ENCODE results near the gene HNRNPL.
"Not testable (repeated sequence)": the region's sequence is repeated elsewhere in the genome, so short reads cannot be mapped to it uniquely, and the experiment has no call there.

The HNRNPL gene

DNA sequence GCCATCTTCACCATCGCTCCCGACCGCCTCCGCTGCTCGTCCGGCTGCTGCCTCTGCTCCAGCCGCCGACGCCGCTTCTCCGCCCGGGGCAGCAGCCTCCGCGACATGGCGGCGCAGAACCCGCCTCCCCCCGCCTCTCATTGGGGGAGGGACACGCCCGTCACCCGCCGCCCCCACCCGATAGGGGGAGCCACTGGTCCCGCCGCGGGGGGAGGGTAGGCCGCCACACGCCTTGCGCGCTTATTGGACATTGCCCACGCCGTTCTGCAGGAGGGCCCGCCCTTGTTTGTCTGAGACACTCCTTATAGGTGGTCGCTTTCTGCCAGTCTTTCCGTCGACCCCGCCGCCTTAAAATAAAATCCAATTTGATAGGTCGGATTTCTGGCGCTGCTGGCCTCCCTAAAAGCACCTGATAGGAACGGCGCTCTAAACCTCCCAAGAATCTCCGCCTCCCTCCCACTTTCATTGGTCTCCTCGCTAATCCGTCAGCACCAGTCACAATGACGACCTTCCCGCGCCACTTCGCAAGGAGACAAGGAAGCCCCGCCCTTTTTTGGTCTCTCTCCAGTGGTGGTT lies at the start of gene HNRNPL:
Gene HNRNPL (minus strand): TSS at position 127 of the 576 bp plus-strand sequence. CDS start 20 bp downstream, at position 107.
- DNase-seq, result peak in 2 of 3 donors; percentile 99 to 100

DNA sequence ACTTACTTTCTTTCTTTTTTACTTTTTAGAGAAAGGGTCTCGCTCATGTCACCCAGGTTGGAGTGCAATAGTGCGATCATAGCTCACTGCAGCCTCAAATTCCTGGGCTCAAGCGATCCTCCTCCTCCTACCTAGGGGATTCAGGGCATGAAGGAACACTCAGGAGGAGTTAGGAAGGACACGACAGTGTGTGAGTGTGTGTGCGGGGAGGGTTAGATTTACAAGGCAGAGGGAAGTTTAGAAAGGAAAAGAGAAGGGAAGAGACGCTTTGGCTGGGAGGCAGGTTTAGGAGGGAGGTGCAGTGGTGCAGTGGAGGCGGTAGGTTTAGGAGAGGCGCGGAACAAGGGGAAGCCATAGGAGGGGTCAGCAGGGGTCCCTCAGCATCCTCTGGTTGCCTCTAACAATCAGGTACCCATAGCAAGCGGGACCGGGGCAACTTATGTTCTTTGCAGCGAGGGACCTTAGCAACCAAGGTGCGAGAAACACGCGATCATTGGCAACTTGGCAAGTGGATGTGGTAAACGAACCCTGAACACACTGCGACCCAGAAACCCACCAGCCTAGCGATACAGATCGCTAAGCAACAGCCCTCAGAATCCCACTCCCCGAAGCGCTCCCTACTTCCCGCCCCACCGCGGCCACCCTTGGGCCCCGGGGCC lies 49.1 kb upstream of the HNRNPL start:
- DNase-seq, result peak in 2 of 3 donors; percentile 16 to 41

DNA sequence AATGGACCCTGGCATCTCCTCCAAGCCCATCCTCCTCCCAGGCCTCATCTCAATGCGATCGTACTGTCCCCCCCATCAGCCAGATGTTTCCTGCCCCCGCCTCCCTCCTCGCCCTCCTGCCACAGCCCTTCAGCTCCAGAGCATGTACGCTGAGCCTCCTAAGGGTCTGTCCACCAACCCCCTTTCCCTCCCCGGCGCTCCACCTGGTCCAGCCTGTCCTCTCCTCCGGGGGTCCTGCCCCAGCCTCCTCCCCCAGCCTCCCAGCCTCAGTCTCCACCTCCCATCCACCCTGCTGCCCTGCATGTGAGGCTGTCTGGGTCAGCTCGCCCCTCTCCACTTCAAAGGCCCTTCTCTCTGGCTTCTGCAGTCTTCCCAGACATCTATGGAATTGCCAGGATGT lies 45.2 kb upstream of the HNRNPL start:
- no peak for DNase-seq

DNA sequence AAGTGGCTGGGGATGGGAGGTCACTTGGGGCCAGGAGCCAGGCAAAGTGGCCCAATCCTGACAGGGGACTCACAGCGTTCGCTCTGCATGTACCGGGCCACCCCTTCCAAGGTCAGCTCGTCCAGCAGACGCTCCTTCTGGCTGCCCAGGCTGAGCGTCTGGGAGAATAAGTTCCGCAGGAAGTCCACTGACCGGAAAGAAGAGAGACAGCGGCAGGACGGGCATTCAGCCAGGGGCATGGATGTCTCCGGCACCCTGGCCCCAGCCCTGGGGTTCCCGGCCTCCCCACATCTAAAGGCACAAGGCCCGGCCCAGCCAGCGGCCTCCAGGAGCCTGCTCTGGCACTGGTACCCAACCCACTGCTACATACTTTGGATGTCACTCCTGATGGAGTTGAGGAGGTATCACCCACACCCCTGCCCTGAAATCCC lies 43.6 kb upstream of the HNRNPL start:
- no peak for DNase-seq

DNA sequence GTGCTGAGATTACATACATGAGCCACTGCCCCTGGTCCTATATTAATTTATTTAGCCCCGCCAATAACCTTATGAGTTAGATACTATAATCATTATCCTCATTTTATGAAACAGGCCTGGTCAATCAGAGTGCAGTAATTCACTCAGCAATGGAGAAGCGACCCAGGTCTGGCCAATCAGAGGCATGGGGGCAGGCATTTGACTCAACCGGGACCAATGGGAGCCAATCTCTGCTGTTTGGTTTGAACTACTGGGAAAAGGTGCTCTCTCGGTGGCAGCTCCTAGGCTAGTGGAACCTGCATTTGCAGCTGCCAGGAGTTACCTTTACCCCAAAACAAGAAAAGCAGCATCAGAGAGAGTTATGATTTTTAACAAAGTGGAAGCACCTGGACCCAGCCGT lies 43.1 kb upstream of the HNRNPL start:
- no peak for DNase-seq

DNA sequence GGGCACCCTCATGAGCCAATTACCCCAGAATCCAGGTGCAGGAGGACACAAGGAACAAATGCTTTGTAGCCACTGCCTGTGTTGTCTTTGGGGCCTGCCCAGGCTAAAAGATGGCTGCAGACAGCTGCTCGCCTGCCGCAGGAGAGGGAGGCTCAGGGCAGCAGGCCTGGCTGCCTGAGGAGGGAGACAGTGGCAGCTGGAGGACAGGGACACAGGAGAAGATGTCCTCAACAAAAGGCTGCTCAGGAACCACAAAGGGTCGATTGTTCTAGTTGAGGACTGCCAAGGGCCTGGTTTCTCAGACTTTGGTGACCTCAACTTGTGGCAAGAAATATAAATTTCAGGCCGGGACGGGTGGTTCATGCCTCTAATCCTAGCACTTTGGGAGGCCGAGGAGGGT lies 42.0 kb upstream of the HNRNPL start:
- DNase-seq, result no peak

DNA sequence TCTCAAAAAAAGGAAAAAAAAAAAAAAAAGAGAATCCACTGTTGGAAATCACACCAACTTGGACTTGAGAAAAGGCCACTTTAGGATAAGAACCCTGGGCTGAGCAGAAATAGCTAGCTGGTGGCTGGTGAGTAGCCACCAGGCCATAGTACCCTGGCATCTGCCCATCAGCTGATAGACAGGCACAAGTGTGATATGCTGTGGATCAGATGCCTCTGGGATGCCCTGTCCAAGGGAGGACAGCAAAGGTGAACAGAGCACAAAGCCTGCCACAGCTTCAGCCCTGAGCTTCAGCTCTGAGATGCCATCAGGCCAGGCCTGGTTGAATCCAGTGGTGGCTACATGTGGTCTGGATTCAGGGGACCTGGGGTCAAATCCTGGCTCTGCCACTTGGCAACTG lies 40.9 kb upstream of the HNRNPL start:
- no peak for DNase-seq

DNA sequence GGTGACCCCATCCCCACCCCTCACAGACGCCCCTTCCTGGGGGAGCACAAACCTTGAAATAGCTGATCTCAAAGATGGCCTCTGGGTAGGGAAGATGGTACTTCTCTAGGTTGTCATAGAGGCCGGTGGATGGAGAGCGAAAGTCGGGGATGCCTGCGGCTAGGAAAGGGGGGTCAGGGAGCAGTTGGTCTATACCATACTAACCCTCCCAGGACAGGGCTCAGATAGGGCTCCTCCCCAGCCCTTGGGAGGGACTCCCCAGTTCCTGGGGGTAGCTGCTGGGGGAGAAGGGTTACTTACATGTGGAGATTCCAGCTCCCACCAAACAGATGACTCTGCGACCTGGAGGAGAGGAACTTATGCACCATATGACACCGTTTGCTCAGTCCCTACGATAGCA lies 40.0 kb upstream of the HNRNPL start:
- DNase-seq, result no peak

DNA sequence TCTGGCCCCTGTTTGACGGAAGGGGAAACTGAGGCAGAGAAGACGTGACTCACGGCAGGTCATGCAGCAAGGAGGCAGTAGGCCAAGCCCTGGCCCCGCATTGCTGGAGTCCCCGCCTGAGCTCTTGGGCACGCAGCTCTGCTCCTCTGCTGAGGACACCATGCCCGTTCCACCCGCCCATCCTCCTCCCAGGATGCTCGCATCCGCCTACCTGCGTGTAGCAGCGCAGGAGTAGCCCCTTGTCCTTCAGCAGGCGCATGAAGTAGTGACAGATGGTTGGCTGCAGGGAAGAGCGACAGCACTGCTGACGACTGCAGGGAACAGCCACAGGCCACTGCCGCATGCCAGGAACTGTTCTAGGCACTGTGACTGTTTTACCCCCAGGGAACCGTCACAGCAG lies 39.1 kb upstream of the HNRNPL start:
- DNase-seq, result no peak

DNA sequence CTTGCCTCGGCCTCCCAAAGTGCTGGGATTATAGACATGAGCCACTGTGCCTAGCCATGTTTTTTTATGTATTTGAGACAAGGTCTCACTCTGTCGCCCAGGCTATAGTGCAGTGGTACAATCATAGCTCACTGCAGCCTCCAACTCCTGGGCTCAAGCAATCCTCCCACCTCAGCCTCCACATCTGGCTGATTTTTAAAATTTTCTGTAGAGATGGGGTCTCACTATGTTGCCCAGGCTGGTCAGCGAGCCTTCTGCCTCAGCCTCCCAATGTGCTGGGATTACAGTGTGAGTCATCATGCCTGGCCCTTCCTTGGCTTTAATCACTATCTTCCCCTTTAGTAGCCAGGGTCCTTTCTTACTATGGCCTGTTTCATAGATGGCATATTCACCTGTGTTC lies 34.9 kb upstream of the HNRNPL start:
- DNase-seq, result not testable (repeated sequence)

DNA sequence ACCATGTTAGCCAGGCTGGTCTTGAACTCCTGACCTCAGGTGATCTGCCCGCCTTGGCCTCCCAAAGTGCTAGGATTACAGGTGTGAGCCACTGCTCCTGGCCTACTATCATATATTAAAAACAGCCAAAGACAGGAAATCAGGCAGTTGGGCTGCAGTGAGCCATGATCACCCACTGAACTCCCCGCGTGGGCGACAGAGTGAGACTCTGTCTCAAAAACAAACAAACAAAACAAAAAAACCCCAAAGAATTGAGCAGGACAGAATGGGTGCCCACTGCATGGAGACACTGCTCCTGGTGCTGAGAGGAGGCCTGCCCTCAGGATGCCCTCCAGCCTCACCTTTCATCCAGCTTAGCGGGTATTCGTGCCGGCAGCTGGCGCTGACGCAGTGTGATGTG lies 33.5 kb upstream of the HNRNPL start:
- no peak for DNase-seq

DNA sequence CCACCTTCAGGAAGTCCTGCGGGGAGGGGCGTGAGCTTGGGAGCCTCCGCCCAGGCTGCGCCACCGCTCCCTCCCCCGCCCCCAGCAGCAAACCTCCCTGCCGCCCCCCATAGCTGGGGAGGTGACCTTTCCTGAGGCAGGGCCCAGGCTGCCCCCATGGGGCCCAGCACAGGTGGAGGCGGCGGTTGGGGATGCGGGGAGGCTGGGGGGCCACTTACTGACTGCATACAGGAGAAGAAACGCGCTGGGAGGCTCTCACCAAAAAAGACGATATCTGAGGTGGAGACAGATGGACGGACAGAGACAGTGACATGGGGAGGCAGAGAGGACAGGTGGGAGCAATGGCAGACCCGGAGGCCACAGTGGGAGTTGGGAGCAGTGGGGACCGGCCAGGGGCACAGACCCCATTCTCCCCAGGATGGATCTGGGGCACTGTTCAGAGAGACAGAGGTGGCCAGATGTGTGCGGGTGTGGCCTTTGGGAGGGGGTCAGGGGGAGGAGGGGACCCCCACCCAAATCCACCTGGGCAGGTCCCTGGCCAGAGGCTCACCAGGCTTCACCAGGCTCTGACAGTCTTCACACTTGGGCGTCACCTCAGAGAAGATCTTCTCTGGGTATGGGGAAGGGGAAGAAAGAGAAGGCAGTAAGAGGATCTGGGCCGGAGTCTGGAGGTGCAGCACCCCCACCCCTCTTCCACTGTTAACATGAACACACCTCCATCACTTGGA lies 31.3 kb upstream of the HNRNPL start:
- no peak for DNase-seq

DNA sequence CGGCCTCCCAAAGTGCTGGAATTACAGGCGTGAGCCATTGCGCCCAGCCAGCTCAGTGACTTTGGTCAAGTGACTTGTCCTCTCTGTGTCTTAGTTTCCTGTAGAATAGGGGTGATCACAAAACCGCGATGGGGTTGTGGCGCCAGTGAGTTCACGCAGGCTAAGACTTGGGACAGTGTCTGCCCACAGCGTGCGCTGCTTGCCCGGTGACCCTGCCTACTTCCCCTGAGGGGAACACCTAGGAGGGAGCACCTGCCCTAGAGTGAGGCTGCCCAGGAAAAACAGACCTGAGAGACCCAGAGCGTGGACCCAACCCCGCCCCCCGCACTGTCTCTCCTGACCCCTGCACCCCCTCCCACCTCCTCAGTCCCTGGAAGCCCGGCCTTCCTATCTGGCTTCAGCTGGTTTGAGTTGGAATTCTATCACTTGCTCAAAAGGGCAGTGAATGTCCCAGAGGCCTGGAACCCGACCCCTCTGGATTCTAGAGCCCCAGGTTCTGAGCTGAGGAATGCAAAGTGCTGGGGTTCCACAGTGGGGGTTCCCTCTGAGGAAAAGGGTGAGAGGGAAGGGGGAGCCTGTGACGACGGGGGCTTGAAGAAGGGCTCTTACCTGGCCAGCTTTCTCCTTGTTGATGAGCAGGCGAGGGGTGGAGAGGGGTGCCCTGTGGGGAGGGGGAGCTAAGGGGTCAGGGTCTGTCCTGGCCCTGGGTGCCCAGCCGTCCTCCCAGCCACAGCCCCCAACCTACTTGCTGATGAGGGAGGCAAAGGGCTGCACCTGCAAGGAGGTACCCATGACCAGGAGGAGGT lies 30.5 kb upstream of the HNRNPL start:
- DNase-seq, result no peak

DNA sequence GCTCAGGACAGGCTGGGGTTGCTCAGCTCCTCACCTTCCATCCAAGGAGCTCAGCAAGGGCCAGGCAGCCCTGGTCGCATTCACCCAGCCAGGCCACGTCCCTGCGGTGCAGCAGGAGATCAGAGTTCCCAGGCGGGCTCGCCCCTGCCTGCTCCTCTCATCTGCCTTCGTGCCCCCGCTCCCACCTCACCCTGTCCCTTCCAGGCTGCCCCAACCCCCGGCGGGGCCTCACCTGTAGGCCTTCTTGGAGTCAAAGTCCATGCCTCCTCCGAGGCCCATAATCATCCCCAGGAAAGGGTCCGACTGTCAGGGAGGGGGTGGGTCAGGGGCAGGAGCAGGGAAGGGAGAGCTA lies 29.6 kb upstream of the HNRNPL start:
- DNase-seq, result no peak

DNA sequence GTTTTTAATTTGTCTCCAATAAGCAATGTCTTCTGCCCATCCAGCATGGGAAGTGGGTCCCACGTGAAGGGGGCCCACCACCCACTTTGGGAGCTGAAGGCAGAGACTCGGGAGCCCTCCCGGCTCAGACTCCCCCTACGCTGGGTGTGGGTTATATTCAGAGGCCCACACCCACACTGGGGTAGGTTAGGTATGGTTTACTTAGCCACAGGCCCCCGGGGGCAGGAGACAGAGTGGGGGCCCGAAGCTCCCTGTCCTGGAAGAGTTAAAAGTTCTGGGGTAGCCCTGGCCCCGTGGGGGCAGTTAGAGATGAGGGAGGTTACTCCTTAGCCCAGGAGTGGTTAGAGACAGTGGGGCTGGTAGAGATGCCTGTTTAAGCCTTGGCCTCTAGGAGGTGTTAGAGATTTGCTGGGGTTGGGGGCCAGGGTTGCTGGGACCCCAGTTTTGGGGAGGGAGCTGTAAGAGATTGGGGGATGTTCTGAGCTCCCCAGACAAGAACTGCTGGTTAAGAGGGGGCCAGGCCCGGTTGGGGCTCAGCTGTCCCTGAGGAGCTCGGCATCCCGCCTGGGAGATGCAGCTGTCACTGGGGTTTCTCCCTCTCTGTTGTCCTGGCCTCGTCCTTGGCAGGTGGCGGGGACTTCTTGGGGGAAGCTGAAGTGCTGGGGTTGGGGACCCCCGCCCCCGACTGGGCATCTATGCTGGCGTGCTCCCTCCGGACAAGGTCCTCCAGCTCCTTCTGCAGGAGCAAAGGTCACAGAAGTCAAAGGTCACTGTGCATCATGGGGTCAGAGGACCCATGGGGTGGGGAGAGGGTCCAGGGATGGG lies 29.0 kb upstream of the HNRNPL start:
- no peak for DNase-seq

DNA sequence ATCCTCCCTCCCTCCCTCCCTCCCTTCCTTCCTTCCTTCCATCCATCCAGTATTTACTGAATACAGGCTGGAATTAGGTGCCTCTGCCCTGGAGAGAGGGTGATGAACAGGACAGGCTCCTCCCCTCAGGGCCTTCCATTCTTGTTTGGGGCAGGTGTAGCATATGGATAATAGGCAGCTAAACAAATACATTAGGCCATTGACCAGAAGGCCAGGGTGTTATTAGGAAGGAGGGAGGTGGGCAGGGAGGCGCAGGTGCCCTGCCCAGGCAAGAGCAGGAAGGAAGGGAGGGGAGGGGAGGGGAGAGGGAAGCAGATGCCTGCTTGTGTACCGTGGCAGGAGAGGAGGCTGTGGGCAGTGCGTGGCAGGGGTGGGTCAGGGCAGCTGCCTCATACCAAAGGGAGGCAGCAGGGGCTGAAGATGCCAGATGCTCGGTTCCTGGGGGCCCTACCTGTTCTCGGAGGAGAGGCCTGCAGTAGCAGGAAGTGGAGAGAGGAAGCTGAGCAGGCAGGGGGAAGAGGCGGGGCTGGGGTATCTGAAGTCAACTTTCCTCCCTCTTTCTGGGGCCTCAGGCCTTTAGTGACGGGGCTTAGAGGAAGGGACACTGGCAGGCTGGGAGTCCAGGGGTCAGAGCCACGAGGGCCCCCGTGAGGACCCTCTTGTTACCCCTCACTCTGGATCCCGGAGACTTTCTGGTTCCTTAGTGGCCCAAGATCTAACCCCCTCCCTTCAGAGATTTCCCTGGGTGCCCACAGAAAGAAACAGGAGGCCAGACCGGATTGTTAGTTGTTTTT lies 28.2 kb upstream of the HNRNPL start, which contains the start of gene RINL:
Gene RINL (minus strand): TSS at position 495 of the 794 bp plus-strand sequence. CDS start 1,533 bp downstream, outside the sequence.
- peak in 2 of 3 donors; percentile 29 to 48 for DNase-seq

DNA sequence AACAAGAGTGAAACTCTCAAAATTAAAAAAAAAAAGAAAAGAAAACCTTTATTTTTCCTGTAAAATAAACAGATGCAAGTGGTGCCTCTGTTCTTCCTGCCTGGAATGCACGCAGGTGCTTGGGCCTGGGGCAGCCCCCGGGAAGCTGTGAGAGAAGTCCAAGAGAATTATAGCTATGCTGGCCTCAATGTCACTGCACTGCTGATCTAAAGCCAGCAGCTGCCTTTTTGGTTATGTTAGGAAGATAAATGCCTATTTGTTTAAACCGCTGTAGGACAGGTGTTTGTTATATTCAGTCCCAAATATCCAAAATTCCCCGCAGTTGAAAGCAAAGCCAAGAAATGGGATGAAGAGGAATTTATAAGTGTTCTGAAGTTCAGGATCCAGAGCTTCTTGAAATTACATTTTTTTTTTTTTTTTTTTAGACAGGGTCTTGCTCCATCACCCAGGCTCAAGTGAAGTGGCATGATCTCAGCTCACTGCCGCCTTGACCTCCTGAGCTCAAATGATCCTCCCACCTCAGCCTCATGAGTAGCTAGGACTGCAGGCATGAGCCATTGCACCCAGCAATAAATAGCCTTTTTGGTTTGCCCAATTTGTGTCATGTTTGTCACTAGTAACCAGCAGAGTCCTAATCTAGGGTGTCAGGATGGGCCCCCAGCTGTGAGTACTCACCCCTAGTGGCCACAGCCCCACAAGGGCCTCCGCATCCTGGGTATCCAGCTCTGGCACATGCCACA lies 26.0 kb upstream of the HNRNPL start:
- peak in 1 of 3 donors; percentile 15 for DNase-seq

DNA sequence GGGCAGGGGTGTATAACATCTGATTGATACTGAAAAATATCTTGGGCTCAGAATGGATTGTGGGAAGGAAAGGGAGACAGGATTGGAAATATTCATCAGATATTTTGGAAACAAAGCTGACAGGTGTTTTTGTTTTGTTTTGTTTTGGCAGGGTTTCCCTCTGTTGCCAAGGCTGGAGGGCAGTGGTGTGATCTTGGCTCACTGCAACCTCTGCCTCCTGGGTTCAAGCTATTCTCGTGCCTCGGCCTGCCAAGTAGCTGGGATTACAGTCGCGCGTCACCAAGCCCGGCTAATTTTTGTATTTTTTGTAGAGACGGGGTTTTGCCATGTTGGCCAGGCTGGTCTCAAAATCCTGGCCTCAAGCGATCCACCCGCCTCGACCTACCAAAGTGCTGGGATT lies 23.6 kb upstream of the HNRNPL start:
- not testable (repeated sequence) for DNase-seq

DNA sequence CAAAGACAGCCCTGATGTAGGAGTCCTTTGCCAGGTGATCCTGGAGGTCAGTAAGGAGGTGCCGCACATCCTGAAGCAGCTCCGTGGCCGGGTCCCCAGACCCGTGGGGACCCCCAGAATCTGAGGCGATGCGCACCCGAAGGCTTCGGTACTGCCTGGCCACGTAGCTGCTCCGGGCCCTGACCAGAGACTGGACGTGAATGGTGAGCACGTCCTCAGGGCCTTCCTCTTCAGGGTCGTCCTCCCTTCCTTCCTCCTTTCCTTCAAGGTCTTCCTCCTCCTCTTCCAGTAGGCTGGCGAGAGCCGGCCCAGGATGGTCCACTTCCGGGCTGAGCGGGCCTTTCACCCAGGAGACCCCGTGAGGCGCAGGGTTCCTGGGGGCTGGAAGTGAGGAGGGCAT lies 20.8 kb upstream of the HNRNPL start:
- DNase-seq, result no peak

DNA sequence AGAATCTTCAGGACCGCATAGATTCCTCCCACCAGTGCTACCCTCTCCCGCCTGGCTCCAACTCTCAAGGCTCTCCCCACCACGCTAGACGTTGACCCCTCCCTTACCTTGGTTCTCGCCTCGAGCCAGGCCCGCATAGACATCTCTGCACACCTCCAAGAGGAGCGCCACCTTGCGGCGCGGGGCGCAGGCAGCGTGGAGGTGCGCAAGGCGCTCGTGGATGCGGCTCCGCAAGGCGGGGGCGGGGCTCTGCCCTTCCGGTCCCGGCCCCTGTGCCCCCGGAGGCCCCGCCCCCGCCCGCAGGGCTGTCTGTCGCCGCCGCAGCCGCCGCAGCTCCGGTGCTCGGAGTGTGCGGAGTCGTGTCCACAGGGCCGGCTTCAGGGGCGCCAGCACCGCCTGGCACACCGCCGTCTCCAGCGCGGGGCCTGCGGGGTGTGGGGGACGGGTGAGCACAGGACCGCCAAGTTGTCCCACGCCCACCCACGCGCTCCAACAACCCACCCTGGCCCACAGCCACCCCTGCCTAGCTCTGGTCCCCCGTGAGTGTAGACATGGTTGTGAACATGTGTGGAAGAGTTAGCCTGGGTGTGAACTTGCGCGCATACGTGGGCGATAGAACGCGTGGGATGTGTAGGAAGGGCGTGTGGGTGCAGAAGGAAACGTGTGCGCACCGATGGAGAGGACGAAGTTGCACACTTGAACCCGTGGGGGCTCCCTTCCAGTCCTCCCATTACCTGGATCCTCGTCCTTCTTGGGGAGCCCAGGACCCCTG lies 20.2 kb upstream of the HNRNPL start:
- peak; percentile 69 to 91 (median 76) for DNase-seq
